H9 (cell line): ENCODE results near the gene SELENOM. TPM values are rescaled to one million over a fixed set of nuclear protein-coding genes. Genes with fewer than 3 reads are reported as not detected.

Experiments used
- DNase-seq: peaks from one replicate; pipeline ENCODE4 v3.0.0-alpha.2; 2017
- H2AFZ ChIP-seq: one replicate; pipeline ENCODE4 v1.6.1; 2013; ENCODE audit warnings: mild to moderate bottlenecking, low read length, control low read depth, moderate library complexity
- H2AK5ac ChIP-seq: 2 replicates; pipeline ENCODE4 v1.6.1; 2013; ENCODE audit warnings: low read length, control low read depth, mixed read lengths; ENCODE audit not compliant: insufficient read length
- H2BK120ac ChIP-seq: one replicate; pipeline ENCODE4 v1.6.1; 2013; ENCODE audit warnings: low read depth, mild to moderate bottlenecking, low read length, control low read depth, inconsistent platforms; ENCODE audit not compliant: poor library complexity, severe bottlenecking
- H2BK12ac ChIP-seq: 2 replicates; pipeline ENCODE4 v1.6.1; 2013; ENCODE audit warnings: low read length, control low read depth, mixed read lengths, low read depth; ENCODE audit not compliant: insufficient read length
- H2BK15ac ChIP-seq: 2 replicates; pipeline ENCODE4 v1.6.1; 2013; ENCODE audit warnings: low read depth, low read length, control low read depth
- H2BK20ac ChIP-seq: one replicate; pipeline ENCODE4 v1.6.1; 2013; ENCODE audit warnings: low read depth, mild to moderate bottlenecking, low read length, control low read depth, inconsistent platforms; ENCODE audit not compliant: poor library complexity, severe bottlenecking
- H2BK5ac ChIP-seq: 2 replicates; pipeline ENCODE4 v1.6.1; 2013; ENCODE audit warnings: low read length, control low read depth, mixed read lengths; ENCODE audit not compliant: insufficient read length
- H3K14ac ChIP-seq: 2 replicates; pipeline ENCODE4 v1.6.1; 2013; ENCODE audit warnings: low read length, control low read depth; ENCODE audit not compliant: insufficient read depth
- H3K18ac ChIP-seq: 2 replicates; pipeline ENCODE4 v1.6.1; 2013; ENCODE audit warnings: low read depth, mild to moderate bottlenecking, mixed read lengths, low read length, control low read depth; ENCODE audit not compliant: insufficient read length
- H3K23ac ChIP-seq: 2 replicates; pipeline ENCODE4 v1.6.1; 2013; ENCODE audit warnings: low read length, control low read depth, mixed read lengths, low read depth; ENCODE audit not compliant: insufficient read length
- H3K23me2 ChIP-seq: 2 replicates; pipeline ENCODE4 v1.6.1; 2013; ENCODE audit warnings: low read depth, mild to moderate bottlenecking, mixed read lengths, low read length, control low read depth; ENCODE audit not compliant: insufficient read length, poor library complexity, severe bottlenecking
- H3K27ac ChIP-seq: 2 replicates; pipeline ENCODE4 v1.5.1; 2013; ENCODE audit warnings: low read length, control low read depth, mixed read lengths, low read depth; ENCODE audit not compliant: insufficient read length
- H3K27me3 ChIP-seq: 2 replicates; pipeline ENCODE4 v1.6.1; 2013; ENCODE audit warnings: low read length, control low read depth, inconsistent platforms; ENCODE audit not compliant: insufficient read depth
- H3K4ac ChIP-seq: 2 replicates; pipeline ENCODE4 v1.6.1; 2013; ENCODE audit warnings: low read depth, mild to moderate bottlenecking, control low read depth, inconsistent platforms, low read length, moderate library complexity
- H3K4me1 ChIP-seq: 2 replicates; pipeline ENCODE4 v1.6.1; 2013; ENCODE audit warnings: low read length, control low read depth, inconsistent platforms; ENCODE audit not compliant: insufficient read depth
- H3K4me2 ChIP-seq: 2 replicates; pipeline ENCODE4 v1.6.1; 2013; ENCODE audit warnings: low read length, control low read depth, mixed read lengths; ENCODE audit not compliant: insufficient read length, insufficient read depth
- H3K56ac ChIP-seq: 2 replicates; pipeline ENCODE4 v1.6.1; 2013; ENCODE audit warnings: low read depth, mild to moderate bottlenecking, mixed read lengths, low read length, control low read depth; ENCODE audit not compliant: insufficient read length
- H3K79me1 ChIP-seq: 2 replicates; pipeline ENCODE4 v1.6.1; 2013; ENCODE audit warnings: low read depth, mild to moderate bottlenecking, moderate library complexity, low read length, control low read depth, inconsistent platforms; ENCODE audit not compliant: insufficient read depth, poor library complexity, severe bottlenecking
- H3K79me2 ChIP-seq: 2 replicates; pipeline ENCODE4 v1.6.1; 2013; ENCODE audit warnings: low read length, control low read depth, inconsistent platforms; ENCODE audit not compliant: insufficient read depth
- H3K9ac ChIP-seq: 2 replicates; pipeline ENCODE4 v1.6.1; 2013; ENCODE audit warnings: low read length, control low read depth, mixed read lengths; ENCODE audit not compliant: insufficient read length; ENCODE audit errors: extremely low read depth
- H3K9me3 ChIP-seq: one replicate; pipeline ENCODE4 v1.6.1; 2013; ENCODE audit warnings: low read depth, low read length, inconsistent platforms; ENCODE audit not compliant: control insufficient read depth
- H3T11ph ChIP-seq: one replicate; pipeline ENCODE4 v1.6.1; 2013; ENCODE audit warnings: mild to moderate bottlenecking, low read length, control low read depth, inconsistent platforms
- H4K20me1 ChIP-seq: one replicate; pipeline ENCODE4 v1.6.1; 2013; ENCODE audit not compliant: control insufficient read depth, insufficient read length, insufficient read depth
- H4K5ac ChIP-seq: 2 replicates; pipeline ENCODE4 v1.6.1; 2013; ENCODE audit warnings: low read depth, mild to moderate bottlenecking, mixed read lengths, low read length, control low read depth; ENCODE audit not compliant: insufficient read length
- H4K8ac ChIP-seq: replicated peaks from 2 replicates; pipeline ENCODE4 v1.6.1; 2013; ENCODE audit warnings: low read length, control low read depth, mixed read lengths, low read depth; ENCODE audit not compliant: insufficient read length
- H4K91ac ChIP-seq: 2 replicates; pipeline ENCODE4 v1.6.1; 2013; ENCODE audit warnings: low read depth, mild to moderate bottlenecking, moderate library complexity, mixed read lengths, low read length, control low read depth; ENCODE audit not compliant: insufficient read length
- H3K27ac Mint-ChIP-seq, 3 experiments: 2 replicates in 2 of 3; 3 replicates in 1 of 3; pipeline ENCODE4 v1.8.0; 2020 to 2021; ENCODE audit warnings: mixed read lengths in 3 of 3, mild to moderate bottlenecking in 1 of 3, moderate library complexity in 1 of 3
- H3K27me3 Mint-ChIP-seq: 2 replicates; pipeline ENCODE4 v1.8.0; 2021; ENCODE audit warnings: low read depth, mild to moderate bottlenecking, moderate library complexity, mixed read lengths
- H3K36me3 Mint-ChIP-seq, 3 experiments: 2 replicates in 2 of 3; 3 replicates in 1 of 3; pipeline ENCODE4 v1.8.0; 2020 to 2021; ENCODE audit warnings: low read depth in 3 of 3, mixed read lengths in 3 of 3; ENCODE audit not compliant: insufficient read depth in 1 of 3
- H3K4me1 Mint-ChIP-seq, 2 experiments: 2 replicates each; pipeline ENCODE4 v1.8.0; 2020; ENCODE audit warnings: mixed read lengths in 2 of 2
- H3K4me3 Mint-ChIP-seq, 2 experiments: 2 replicates in 1 of 2; 3 replicates in 1 of 2; pipeline ENCODE4 v1.8.0; 2020 to 2021; ENCODE audit warnings: mild to moderate bottlenecking in 2 of 2, mixed read lengths in 2 of 2, moderate library complexity in 1 of 2
- H3K9me3 Mint-ChIP-seq, 2 experiments: 2 replicates in 1 of 2; 3 replicates in 1 of 2; pipeline ENCODE4 v1.8.0; 2020; ENCODE audit warnings: mild to moderate bottlenecking in 2 of 2, mixed read lengths in 2 of 2, moderate library complexity in 1 of 2
- WGBS: extraction: QIAGEN DNeasy Blood & Tissue Kit; methylation state at CpG from one replicate; pipeline ENCODE4 v1.1.7; 2013; ENCODE audit warnings: missing lambda C conversion rate, low lambda C conversion rate, mixed read lengths; ENCODE audit not compliant: insufficient read length; ENCODE audit errors: extremely low coverage; 5-methylcytosine and 5-hydroxymethylcytosine counted together
- total RNA-seq: library from RNA; stranded (reverse); gene quantifications from 2 replicates; pipeline ENCODE4 v1.2.1, GENCODE V29; 2021
- TF ChIP-seq, protein P1 (sequence below): fragments of 200-600 bp; sonication (generic); conservative IDR thresholded peaks from 3 replicates; pipeline ENCODE4 v1.8.0; 2021; ENCODE audit warnings: antibody characterized with exemption, mild to moderate bottlenecking

SELENOM gene
- total RNA-seq, 1 experiment from 2014 or later: 18.6 TPM

DNA sequence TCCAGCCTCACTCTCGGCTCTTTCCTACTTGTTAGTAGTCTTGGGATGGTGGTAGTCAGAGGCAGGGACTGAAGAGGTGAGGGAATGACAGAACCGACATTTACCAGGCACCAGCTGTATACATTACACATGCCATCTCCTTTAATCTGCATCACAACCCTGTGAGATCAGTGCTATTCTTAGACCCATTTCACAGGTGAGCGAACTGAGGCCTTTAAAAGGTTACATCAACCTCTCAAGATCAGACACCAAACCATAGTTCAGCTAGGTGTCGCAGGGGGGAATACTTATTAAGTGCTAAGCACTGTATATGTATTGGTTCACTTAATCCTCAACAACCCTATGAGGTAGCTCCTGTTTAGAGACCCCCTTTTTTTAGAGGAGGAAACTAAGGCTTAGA, 27.3 kb upstream of the SELENOM start:
- H3K4me2 ChIP-seq: no peak overlapping the region
- WGBS: no CpG with 5 or more reads among the region's 4 CpGs
- no peaks in the 10 kb centered on the region for H3K9me3 Mint-ChIP-seq

More for the DNA sequence above, 27.3 kb upstream of the SELENOM start:
- no peak overlapping the region for H2AK5ac ChIP-seq
- no peak overlapping the region for H3K4ac ChIP-seq
- H3K14ac ChIP-seq: no peak overlapping the region
- no peak overlapping the region for H2BK20ac ChIP-seq
- H2BK120ac ChIP-seq: no peak overlapping the region
- peaks cover 26 to 32% (median 29%) of the 10 kb centered on the region in 3 experiments; a peak in 6 of 7 replicates for H3K36me3 Mint-ChIP-seq
- no peak overlapping the region for H4K5ac ChIP-seq
- H3K23ac ChIP-seq: no peak overlapping the region
- H3K79me1 ChIP-seq: peaks cover 9% of the 10 kb centered on the region
- H4K91ac ChIP-seq: no peak overlapping the region
- no peak overlapping the region for H2AFZ ChIP-seq
- H3K9ac ChIP-seq: no peak overlapping the region
- peaks cover 7% of the 10 kb centered on the region for H3K23me2 ChIP-seq
- no peak overlapping the region for H2BK5ac ChIP-seq
- H3K79me2 ChIP-seq: peaks cover 7% of the 10 kb centered on the region; the same call in 1 of the 2 replicates
- TF ChIP-seq, protein P1, sequence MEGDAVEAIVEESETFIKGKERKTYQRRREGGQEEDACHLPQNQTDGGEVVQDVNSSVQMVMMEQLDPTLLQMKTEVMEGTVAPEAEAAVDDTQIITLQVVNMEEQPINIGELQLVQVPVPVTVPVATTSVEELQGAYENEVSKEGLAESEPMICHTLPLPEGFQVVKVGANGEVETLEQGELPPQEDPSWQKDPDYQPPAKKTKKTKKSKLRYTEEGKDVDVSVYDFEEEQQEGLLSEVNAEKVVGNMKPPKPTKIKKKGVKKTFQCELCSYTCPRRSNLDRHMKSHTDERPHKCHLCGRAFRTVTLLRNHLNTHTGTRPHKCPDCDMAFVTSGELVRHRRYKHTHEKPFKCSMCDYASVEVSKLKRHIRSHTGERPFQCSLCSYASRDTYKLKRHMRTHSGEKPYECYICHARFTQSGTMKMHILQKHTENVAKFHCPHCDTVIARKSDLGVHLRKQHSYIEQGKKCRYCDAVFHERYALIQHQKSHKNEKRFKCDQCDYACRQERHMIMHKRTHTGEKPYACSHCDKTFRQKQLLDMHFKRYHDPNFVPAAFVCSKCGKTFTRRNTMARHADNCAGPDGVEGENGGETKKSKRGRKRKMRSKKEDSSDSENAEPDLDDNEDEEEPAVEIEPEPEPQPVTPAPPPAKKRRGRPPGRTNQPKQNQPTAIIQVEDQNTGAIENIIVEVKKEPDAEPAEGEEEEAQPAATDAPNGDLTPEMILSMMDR: no peak
- no peak overlapping the region for H2BK12ac ChIP-seq
- no peaks in the 10 kb centered on the region for H4K20me1 ChIP-seq
- no peak overlapping the region; a peak in 1 of 5 replicates for H3K4me3 Mint-ChIP-seq
- no peaks in the 10 kb centered on the region for H3K27me3 ChIP-seq
- H2BK15ac ChIP-seq: no peak overlapping the region
- H3T11ph ChIP-seq: no peak overlapping the region
- H3K4me1 Mint-ChIP-seq: peaks cover 8 to 12% of the 10 kb centered on the region in 2 experiments
- H3K56ac ChIP-seq: no peak overlapping the region
- no peak overlapping the region for H4K8ac ChIP-seq
- no peak overlapping the region for H3K27ac Mint-ChIP-seq
- H3K27ac ChIP-seq: no peak overlapping the region
- no peaks in the 10 kb centered on the region for H3K9me3 ChIP-seq
- no peak overlapping the region for H3K18ac ChIP-seq
- H3K4me1 ChIP-seq: peaks cover 2% of the 10 kb centered on the region; the same call in 1 of the 2 replicates
- no peaks in the 10 kb centered on the region for H3K27me3 Mint-ChIP-seq
- DNase-seq: no peak
